Naive thymus-derived CD8-positive, alpha-beta T cell (primary cell): ENCODE data around the gene ANXA10. TPM values are rescaled to one million over a fixed set of nuclear protein-coding genes. Genes with fewer than 3 reads are reported as not detected.
A peak's percentile ranks its signal among the peaks of the same experiment; 100 is the strongest.

Experiments
- ATAC-seq, 2 donors: fragments of 150-1000 bp; cut with Tn5 transposase in 1 of 2; sonication (Bioruptor Pico), chemical (Tn5 transposase) in 1 of 2; 1 replicate in 1 of 2; 2 replicates in 1 of 2; pipeline ENCODE4 v1.10.0; 2021; ENCODE audit warnings: mild to moderate bottlenecking in 2 of 2, moderate library complexity in 2 of 2
- POLR2A ChIA-PET: fragments of 350-600 bp; sonication (Branson Sonifier 250); formaldehyde crosslinking; loops from one replicate; lab custom pipeline; 2021; ENCODE audit warnings: antibody characterized with exemption; lab: Charles Lee
- DNase-seq, 10 donors: peaks; one replicate each; pipeline versions ENCODE4 v3.0.0 to v3.0.0-alpha.2; 2020 to 2022
- H3K27ac Mint-ChIP-seq, 10 donors: one replicate each; pipeline ENCODE4 v1.8.0; 2020 to 2022; ENCODE audit warnings: mild to moderate bottlenecking in 10 of 10, mixed read lengths in 10 of 10, moderate library complexity in 4 of 10, inconsistent platforms in 1 of 10
- H3K27me3 Mint-ChIP-seq, 5 donors: one replicate each; pipeline ENCODE4 v1.8.0; 2021 to 2022; ENCODE audit warnings: mixed read lengths in 5 of 5
- H3K36me3 Mint-ChIP-seq, 3 donors: one replicate each; pipeline ENCODE4 v1.8.0; 2020 to 2022; ENCODE audit warnings: mixed read lengths in 3 of 3, mild to moderate bottlenecking in 2 of 3, inconsistent platforms in 1 of 3
- H3K4me1 Mint-ChIP-seq, 4 donors: one replicate each; pipeline ENCODE4 v1.8.0; 2021 to 2022; ENCODE audit warnings: mixed read lengths in 4 of 4
- H3K4me3 Mint-ChIP-seq, 10 donors: one replicate each; pipeline ENCODE4 v1.8.0; 2020 to 2022; ENCODE audit warnings: mild to moderate bottlenecking in 10 of 10, mixed read lengths in 10 of 10, moderate library complexity in 6 of 10, inconsistent platforms in 1 of 10
- H3K9me3 Mint-ChIP-seq, 9 donors: one replicate each; pipeline ENCODE4 v1.8.0; 2020 to 2022; ENCODE audit warnings: mixed read lengths in 9 of 9, mild to moderate bottlenecking in 3 of 9, inconsistent platforms in 1 of 9, moderate library complexity in 1 of 9
- polyA plus RNA-seq, 3 donors: library from polyadenylated mRNA; unstranded; fragments of 300-500 nt; fragmentation: Illumina TruSeq; gene quantifications; one replicate each; pipeline ENCODE4 v1.2.3, GENCODE V29; 2021
- total RNA-seq, 8 experiments: library from RNA in 2 of 8; stranded (reverse) in 2 of 8; gene quantifications; one replicate each; pipeline ENCODE4 v1.2.3 and lab custom pipeline; 2021 to 2026

ANXA10 gene
- total RNA-seq (not detected), polyA plus RNA-seq (not detected), total RNA-seq (lab: John Stamatoyannopoulos, UW) (0 reads per million in 6 experiments)

DNA sequence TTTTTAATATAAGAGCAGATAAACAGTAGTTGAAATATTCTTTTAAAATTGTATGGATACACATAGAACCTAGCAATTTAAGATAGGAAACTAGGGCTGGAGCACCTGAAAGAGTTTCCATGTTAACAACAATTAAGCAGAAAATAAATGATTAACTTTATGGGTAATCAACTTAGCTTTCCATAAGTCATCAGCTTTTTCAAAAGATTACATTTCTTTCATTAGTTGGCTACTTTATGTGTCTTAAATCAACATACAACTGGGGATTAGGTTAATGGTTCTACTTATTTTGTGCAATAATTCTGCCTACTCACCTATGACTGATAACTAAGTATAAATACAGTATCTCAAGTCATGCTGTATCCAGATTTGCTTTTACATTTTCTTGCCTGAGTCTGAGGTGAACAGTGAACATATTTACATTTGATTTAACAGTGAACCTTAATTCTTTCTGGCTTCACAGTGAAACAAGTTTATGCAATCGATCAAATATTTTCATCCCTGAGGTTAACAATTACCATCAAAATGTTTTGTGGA is at the start of gene ANXA10:
ANXA10 (plus strand) TSS at position 362 of the 537 bp plus-strand sequence; CDS start at position 526, 164 bp downstream.
- ATAC-seq = no peak
- no peak within 1 kb of the TSS for H3K27ac Mint-ChIP-seq
- peaks cover 0 to 13% (median 0%) of the 10 kb centered on the region in 3 donors for H3K36me3 Mint-ChIP-seq
- POLR2A ChIA-PET = no interaction called here
- H3K27me3 Mint-ChIP-seq = no peaks in the 10 kb centered on the region
- no peak within 1 kb of the TSS for H3K4me3 Mint-ChIP-seq
- no peaks in the 10 kb centered on the region for H3K4me1 Mint-ChIP-seq
- H3K9me3 Mint-ChIP-seq = peaks cover 0 to 21% (median 10%) of the 10 kb centered on the region in 9 donors
- no peak for DNase-seq

- ATAC-seq (no peak), DNase-seq (no peak)
- no peak overlapping the region for H3K27ac Mint-ChIP-seq
- H3K9me3 Mint-ChIP-seq = peaks cover 2 to 25% (median 10%) of the 10 kb centered on the region in 9 donors
- POLR2A ChIA-PET = no interaction called here
- H3K36me3 Mint-ChIP-seq = peaks cover 0 to 12% (median 3%) of the 10 kb centered on the region in 3 donors
- no peak overlapping the region for H3K4me3 Mint-ChIP-seq
- peaks cover 0 to 2% (median 0%) of the 10 kb centered on the region in 4 donors for H3K4me1 Mint-ChIP-seq
- H3K27me3 Mint-ChIP-seq = peaks cover 0 to 6% (median 0%) of the 10 kb centered on the region in 5 donors
These were observed 47.0 kb upstream of the ANXA10 start for GRCh38 chr4:168045354-168045753.

DNA sequence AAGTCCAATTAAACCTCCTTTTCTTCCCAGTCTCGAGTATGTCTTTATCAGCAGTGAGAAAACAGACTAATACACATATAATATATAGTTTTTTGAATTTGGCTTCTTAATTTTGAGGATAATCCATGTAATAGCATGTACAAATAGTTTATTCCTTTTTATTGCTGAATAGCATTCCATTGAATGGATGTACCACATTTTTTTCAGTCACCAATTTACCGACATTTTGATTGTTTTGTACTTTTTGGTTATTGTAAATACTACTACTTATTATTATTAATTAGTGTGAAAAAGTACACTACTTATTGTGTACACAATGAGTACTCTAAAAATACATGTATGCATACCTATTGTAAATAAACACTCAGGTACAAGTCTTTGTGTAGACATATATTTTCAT is 42.3 kb upstream of the ANXA10 start:
- peaks cover 0 to 12% (median 3%) of the 10 kb centered on the region in 3 donors for H3K36me3 Mint-ChIP-seq
- ATAC-seq (no peak), DNase-seq (no peak)
- peaks cover 0 to 2% (median 0%) of the 10 kb centered on the region in 4 donors for H3K4me1 Mint-ChIP-seq
- POLR2A ChIA-PET = no interaction called here
- no peak overlapping the region for H3K4me3 Mint-ChIP-seq
- peaks cover 2 to 25% (median 14%) of the 10 kb centered on the region in 9 donors for H3K9me3 Mint-ChIP-seq
- H3K27ac Mint-ChIP-seq = no peak overlapping the region
- H3K27me3 Mint-ChIP-seq = peaks cover 0 to 6% (median 0%) of the 10 kb centered on the region in 5 donors

DNA sequence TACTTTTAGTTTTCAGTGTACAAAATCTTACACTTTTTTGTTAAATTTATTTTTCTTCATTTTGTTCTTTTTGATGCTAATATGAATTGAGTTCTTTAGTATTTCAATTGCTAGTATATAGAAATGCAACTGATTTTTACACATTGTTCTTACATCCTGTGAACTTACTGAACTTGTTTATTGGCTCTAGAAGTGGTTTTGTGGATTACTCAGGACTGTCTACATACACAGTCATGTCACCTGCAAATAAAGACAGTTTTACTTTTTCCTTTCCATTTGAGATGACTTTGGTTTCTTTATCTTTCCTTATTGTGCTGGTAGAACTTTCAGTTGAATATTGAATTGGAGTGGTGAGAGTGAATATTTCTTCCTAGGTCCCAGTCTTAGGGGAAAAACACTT is 40.8 kb upstream of the ANXA10 start:
- Mint-ChIP-seq H3K9me3 (peaks cover 2 to 25% (median 14%) of the 10 kb centered on the region in 9 donors), H3K27me3 (peaks cover 0 to 6% (median 0%) of the 10 kb centered on the region in 5 donors), H3K36me3 (peaks cover 0 to 12% (median 3%) of the 10 kb centered on the region in 3 donors), H3K4me3 (no peak overlapping the region), H3K27ac (no peak overlapping the region), H3K4me1 (peaks cover 0 to 2% (median 0%) of the 10 kb centered on the region in 4 donors)
- ATAC-seq = no peak
- POLR2A ChIA-PET = no interaction called here
- no peak for DNase-seq

DNA sequence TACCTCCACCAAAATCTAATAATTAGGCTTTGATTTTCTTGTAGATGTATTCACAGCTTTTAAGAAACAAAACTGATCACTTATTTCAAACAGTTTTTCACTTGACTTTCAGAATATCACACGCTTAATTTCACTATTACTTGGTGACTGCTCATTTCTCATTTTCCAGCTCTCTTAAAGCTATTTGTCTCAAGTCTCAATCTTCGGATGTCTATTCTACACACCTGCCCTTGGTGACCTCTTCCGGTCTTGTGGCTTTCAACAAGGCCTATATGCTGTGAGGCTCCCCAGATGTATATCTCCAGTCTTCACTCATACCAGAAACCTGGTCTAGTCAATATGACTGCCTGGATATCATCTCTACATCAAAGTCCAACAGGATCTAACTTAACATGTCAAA is 34.9 kb upstream of the ANXA10 start:
- DNase-seq (no peak), ATAC-seq (no peak)
- Mint-ChIP-seq H3K4me3 (no peak overlapping the region), H3K36me3 (no peaks in the 10 kb centered on the region), H3K4me1 (no peaks in the 10 kb centered on the region), H3K27ac (no peak overlapping the region), H3K27me3 (peaks cover 0 to 2% (median 0%) of the 10 kb centered on the region in 5 donors), H3K9me3 (peaks cover 0 to 3% (median 0%) of the 10 kb centered on the region in 9 donors)
- POLR2A ChIA-PET = no interaction called here

DNA sequence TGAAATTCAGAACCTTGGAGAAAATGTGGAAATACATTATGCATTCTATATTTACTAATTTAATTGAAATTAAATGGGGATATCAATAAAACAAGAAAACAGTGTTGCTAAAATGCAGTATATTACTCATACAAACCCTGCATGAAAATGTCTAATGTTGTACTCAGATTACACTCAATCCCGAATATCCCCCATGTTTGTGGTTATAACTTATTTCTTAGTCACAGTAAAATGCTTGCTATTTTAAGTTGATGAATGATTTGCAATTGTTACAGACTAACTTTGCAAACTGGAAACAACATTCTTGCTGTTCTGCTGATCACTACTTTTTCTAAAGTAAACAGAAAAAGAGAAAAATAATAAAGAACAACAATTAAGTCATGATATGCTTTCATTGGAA is 33.1 kb upstream of the ANXA10 start:
- H3K36me3 Mint-ChIP-seq = no peaks in the 10 kb centered on the region
- ATAC-seq = no peak
- no peak overlapping the region for H3K27ac Mint-ChIP-seq
- H3K27me3 Mint-ChIP-seq = peaks cover 0 to 9% (median 4%) of the 10 kb centered on the region in 5 donors
- H3K4me3 Mint-ChIP-seq = no peak overlapping the region
- DNase-seq = no peak
- H3K9me3 Mint-ChIP-seq = peaks cover 0 to 3% (median 0%) of the 10 kb centered on the region in 9 donors
- POLR2A ChIA-PET = no interaction called here
- H3K4me1 Mint-ChIP-seq = no peaks in the 10 kb centered on the region

DNA sequence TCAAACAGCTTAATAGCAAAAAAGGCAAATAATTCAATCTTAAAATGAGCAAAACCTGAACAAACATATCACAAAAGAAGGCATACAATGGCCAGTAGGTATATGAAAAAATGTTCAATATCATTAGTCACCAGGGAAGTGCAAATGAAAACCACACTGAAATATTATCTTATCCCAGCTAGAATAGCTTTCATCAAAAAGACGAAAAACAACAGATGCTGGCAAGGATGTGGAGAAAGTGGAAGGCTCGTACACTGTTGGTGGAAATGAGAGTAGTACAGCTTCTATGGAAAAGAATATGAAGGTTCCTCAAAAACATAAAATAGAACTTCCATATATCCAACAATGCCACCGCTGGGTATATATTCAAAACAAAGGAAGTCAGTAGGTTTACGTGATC is 29.3 kb upstream of the ANXA10 start:
- peaks cover 0 to 5% (median 0%) of the 10 kb centered on the region in 9 donors for H3K9me3 Mint-ChIP-seq
- peaks cover 0 to 10% (median 4%) of the 10 kb centered on the region in 5 donors for H3K27me3 Mint-ChIP-seq
- H3K36me3 Mint-ChIP-seq = no peaks in the 10 kb centered on the region
- H3K4me3 Mint-ChIP-seq = no peak overlapping the region
- H3K27ac Mint-ChIP-seq = no peak overlapping the region
- POLR2A ChIA-PET = no interaction called here
- DNase-seq (no peak), ATAC-seq (no peak)
- H3K4me1 Mint-ChIP-seq = no peaks in the 10 kb centered on the region

DNA sequence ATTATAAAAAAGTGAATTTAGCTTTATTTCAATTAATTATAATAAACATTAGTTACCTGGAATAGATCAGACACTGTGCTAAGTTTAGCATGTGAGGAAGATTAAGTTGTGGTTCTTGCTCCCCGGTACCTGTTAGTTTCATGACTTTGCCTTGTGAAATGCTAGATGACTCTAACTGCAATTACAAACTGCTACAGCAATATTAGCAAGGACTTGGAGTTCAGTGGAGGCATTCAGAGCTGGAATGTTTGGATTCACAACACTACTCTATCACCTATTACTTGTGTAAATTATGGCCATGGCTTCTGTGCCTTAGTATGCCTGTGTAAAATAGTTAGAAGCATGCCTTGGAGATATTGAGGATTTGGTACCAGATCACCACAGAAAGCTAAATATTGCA is 21.4 kb upstream of the ANXA10 start:
- DNase-seq (no peak), ATAC-seq (no peak)
- Mint-ChIP-seq H3K27ac (no peak overlapping the region), H3K27me3 (peaks cover 0 to 11% (median 2%) of the 10 kb centered on the region in 5 donors), H3K4me1 (no peaks in the 10 kb centered on the region), H3K9me3 (peaks cover 0 to 11% (median 4%) of the 10 kb centered on the region in 9 donors), H3K4me3 (no peak overlapping the region), H3K36me3 (no peaks in the 10 kb centered on the region)
- POLR2A ChIA-PET = no interaction called here

DNA sequence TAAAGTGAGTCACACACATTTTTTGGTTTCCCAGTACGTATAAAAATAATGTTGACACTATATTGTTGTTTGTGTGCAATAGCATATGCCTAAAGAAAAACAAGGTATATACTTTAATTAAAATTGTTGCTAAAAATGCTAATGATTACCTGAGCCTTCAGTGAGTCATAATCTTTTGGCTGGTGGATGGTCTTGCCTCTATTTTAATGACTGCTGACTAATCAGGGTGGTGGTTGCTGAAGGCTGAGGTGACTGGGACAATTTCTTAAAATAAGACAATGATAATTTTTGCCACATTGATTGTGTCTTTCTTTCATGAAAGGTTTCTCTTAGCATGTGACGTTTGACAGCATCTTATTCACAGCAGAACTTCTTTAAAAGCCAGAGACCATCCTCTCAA is 21.0 kb upstream of the ANXA10 start:
- Mint-ChIP-seq H3K36me3 (no peaks in the 10 kb centered on the region), H3K4me1 (no peaks in the 10 kb centered on the region), H3K27me3 (peaks cover 0 to 11% (median 2%) of the 10 kb centered on the region in 5 donors), H3K27ac (no peak overlapping the region), H3K4me3 (no peak overlapping the region), H3K9me3 (peaks cover 0 to 11% (median 4%) of the 10 kb centered on the region in 9 donors)
- no peak for ATAC-seq
- POLR2A ChIA-PET = no interaction called here
- DNase-seq = no peak

GRCh38 chr4:168074861-168075260 is 17.5 kb upstream of the ANXA10 start:
- DNase-seq (no peak), ATAC-seq (no peak)
- no peak overlapping the region for H3K4me3 Mint-ChIP-seq
- H3K4me1 Mint-ChIP-seq = no peaks in the 10 kb centered on the region
- POLR2A ChIA-PET = no interaction called here
- H3K27me3 Mint-ChIP-seq = peaks cover 0 to 6% (median 2%) of the 10 kb centered on the region in 5 donors
- no peaks in the 10 kb centered on the region for H3K36me3 Mint-ChIP-seq
- H3K27ac Mint-ChIP-seq = no peak overlapping the region
- no peaks in the 10 kb centered on the region for H3K9me3 Mint-ChIP-seq

DNA sequence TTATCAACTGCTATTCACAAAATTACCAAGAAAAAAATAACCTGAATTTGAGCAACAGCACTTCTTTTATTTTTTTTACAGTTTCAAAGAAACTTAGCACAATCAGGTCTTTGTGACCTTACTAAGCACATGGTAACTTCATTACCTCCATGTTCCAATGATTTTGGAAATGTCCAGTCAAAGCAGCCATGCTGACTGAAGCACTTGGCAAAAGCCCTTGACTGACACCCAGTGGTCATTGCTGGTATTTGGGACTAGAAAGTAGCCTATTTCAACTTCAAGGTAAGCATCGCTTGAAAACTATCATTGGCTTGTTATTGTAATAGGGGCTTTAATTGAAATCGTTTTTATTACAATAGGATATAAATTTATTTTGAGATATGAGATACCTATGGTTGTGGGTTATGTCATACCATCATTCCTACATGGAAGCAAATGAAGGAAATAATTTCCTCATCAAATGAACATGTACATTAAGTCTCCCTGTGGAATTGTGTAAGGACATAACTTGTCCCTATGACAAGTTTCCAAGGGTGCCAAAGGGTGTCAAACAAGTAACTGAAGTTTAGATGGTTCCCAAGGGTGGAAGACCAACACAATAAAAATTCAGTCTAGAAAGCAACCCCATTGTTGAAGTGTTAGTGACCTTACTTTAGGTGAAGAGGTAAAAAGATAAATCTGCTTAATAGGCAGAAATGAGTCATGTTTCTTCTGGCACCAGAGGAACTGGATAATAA is 15.2 kb upstream of the ANXA10 start:
- H3K27me3 Mint-ChIP-seq = peaks cover 0 to 6% (median 2%) of the 10 kb centered on the region in 5 donors
- no peak for ATAC-seq
- peak in 7 of 10 donors; percentile 2 to 62 (median 4) for DNase-seq
- H3K36me3 Mint-ChIP-seq = no peaks in the 10 kb centered on the region
- H3K4me1 Mint-ChIP-seq = no peaks in the 10 kb centered on the region
- H3K27ac Mint-ChIP-seq = no peak overlapping the region
- H3K9me3 Mint-ChIP-seq = no peaks in the 10 kb centered on the region
- POLR2A ChIA-PET = no interaction called here
- no peak overlapping the region for H3K4me3 Mint-ChIP-seq

GRCh38 chr4:168077726-168078239 is 14.6 kb upstream of the ANXA10 start:
- Mint-ChIP-seq H3K9me3 (no peaks in the 10 kb centered on the region), H3K4me3 (no peak overlapping the region), H3K27me3 (peaks cover 0 to 6% (median under 1%) of the 10 kb centered on the region in 5 donors), H3K36me3 (no peaks in the 10 kb centered on the region), H3K27ac (no peak overlapping the region), H3K4me1 (no peaks in the 10 kb centered on the region)
- ATAC-seq (no peak), DNase-seq (no peak)
- POLR2A ChIA-PET = no interaction called here

GRCh38 chr4:168082379-168082778 is 10.0 kb upstream of the ANXA10 start:
- peaks cover 0 to 14% (median 4%) of the 10 kb centered on the region in 9 donors for H3K9me3 Mint-ChIP-seq
- POLR2A ChIA-PET = no interaction called here
- H3K4me3 Mint-ChIP-seq = no peak overlapping the region
- DNase-seq (no peak), ATAC-seq (no peak)
- peaks cover 0 to 4% (median 0%) of the 10 kb centered on the region in 3 donors for H3K36me3 Mint-ChIP-seq
- peaks cover 0 to 3% (median 0%) of the 10 kb centered on the region in 5 donors for H3K27me3 Mint-ChIP-seq
- H3K27ac Mint-ChIP-seq = no peak overlapping the region
- H3K4me1 Mint-ChIP-seq = no peaks in the 10 kb centered on the region
